Measurements from ENCODE around the gene SENP7. TPM values are rescaled to one million over a fixed set of nuclear protein-coding genes. Genes with fewer than 3 reads are reported as not detected.
"Not testable (repeated sequence)": the region's sequence is repeated elsewhere in the genome, so short reads cannot be mapped to it uniquely, and the experiment has no call there.

Gene SENP7
- total RNA-seq, 1 donor from 2014 or later = 17.9 TPM

DNA sequence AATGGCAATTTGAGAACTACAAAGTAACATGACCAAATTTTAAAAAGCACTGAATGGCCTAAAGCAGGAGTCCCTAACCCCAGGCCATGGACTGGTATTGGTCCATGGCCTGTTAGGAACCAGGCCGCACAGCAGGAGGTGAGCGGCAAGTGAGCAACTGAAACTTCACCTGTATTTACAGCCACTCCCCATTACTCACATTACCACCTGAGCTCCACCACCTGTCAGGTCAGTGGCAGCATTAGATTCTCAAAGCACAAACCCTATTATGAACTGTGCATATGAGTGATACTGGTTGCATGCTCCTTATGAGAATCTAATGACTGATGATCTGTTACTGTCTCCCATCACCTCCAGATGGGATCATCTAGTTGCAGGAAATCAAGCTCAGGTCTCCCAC is 48.8 kb downstream of the SENP7 start:
- Histone ChIP-seq H3K4me1 (no peaks in the 10 kb centered on the region), H3K4me3 (no peak overlapping the region), H3K27me3 (no peaks in the 10 kb centered on the region), H3K9me3 (no peaks in the 10 kb centered on the region), H3K27ac (no peak overlapping the region), H3K36me3 (no peaks in the 10 kb centered on the region)
- intact Hi-C loops (cut with DNase I) = no loop called here
- no peak for DNase-seq (ENCODE audit: extremely low spot score in 2 of 2)
- TF ChIP-seq POLR2AphosphoS5 (IDR thresholded peaks at IDR 0.05; ENCODE audit: insufficient read depth in 1 of 2, low read depth in 1 of 2) = no peak
- no peak for TF ChIP-seq POLR2A (IDR thresholded peaks at IDR 0.05)
- TF ChIP-seq, protein P1, sequence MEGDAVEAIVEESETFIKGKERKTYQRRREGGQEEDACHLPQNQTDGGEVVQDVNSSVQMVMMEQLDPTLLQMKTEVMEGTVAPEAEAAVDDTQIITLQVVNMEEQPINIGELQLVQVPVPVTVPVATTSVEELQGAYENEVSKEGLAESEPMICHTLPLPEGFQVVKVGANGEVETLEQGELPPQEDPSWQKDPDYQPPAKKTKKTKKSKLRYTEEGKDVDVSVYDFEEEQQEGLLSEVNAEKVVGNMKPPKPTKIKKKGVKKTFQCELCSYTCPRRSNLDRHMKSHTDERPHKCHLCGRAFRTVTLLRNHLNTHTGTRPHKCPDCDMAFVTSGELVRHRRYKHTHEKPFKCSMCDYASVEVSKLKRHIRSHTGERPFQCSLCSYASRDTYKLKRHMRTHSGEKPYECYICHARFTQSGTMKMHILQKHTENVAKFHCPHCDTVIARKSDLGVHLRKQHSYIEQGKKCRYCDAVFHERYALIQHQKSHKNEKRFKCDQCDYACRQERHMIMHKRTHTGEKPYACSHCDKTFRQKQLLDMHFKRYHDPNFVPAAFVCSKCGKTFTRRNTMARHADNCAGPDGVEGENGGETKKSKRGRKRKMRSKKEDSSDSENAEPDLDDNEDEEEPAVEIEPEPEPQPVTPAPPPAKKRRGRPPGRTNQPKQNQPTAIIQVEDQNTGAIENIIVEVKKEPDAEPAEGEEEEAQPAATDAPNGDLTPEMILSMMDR (IDR thresholded peaks at IDR 0.05) = no peak

- Histone ChIP-seq H3K27me3 (no peaks in the 10 kb centered on the region), H3K4me1 (no peaks in the 10 kb centered on the region), H3K27ac (no peak overlapping the region), H3K36me3 (peaks cover 0 to 4% of the 10 kb centered on the region in 2 donors), H3K4me3 (no peak overlapping the region), H3K9me3 (no peaks in the 10 kb centered on the region)
- TF ChIP-seq, protein P1 (IDR thresholded peaks at IDR 0.05) = no peak
- TF ChIP-seq POLR2AphosphoS5 (IDR thresholded peaks at IDR 0.05; ENCODE audit: insufficient read depth in 1 of 2, low read depth in 1 of 2) = no peak
- no peak for TF ChIP-seq POLR2A (IDR thresholded peaks at IDR 0.05)
- intact Hi-C loops (cut with DNase I) = no loop called here
- DNase-seq (ENCODE audit: extremely low spot score in 2 of 2) = no peak
Measured at GRCh38 chr3:101461451-101461850, 51.6 kb downstream of the SENP7 start.

DNA sequence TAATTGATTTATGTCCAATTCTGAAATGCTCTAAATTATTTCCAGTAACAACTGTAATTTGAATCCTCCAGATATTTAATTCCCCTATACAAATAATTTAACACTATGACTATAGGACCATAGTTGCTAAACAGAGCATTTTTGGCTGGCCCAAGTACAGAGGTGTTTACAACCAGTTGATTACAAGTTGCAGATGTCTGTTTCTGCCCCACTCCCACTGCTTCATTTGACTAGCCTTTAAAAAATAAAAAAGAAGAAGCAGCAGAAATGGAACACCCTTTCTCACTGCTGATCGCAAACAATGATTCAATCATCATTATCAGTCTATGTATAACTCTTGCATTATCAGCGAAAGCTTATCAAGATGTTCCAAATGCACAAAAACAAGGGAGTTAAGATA is 54.6 kb downstream of the SENP7 start:
- Histone ChIP-seq H3K36me3 (peaks cover 0 to 4% of the 10 kb centered on the region in 2 donors), H3K9me3 (no peaks in the 10 kb centered on the region), H3K27me3 (no peaks in the 10 kb centered on the region), H3K4me3 (no peak overlapping the region), H3K4me1 (no peaks in the 10 kb centered on the region), H3K27ac (no peak overlapping the region)
- TF ChIP-seq, protein P1 (IDR thresholded peaks at IDR 0.05) = no peak
- no peak for TF ChIP-seq POLR2A (IDR thresholded peaks at IDR 0.05)
- DNase-seq (ENCODE audit: extremely low spot score in 2 of 2) = no peak
- intact Hi-C loops (cut with DNase I) = no loop called here

DNA sequence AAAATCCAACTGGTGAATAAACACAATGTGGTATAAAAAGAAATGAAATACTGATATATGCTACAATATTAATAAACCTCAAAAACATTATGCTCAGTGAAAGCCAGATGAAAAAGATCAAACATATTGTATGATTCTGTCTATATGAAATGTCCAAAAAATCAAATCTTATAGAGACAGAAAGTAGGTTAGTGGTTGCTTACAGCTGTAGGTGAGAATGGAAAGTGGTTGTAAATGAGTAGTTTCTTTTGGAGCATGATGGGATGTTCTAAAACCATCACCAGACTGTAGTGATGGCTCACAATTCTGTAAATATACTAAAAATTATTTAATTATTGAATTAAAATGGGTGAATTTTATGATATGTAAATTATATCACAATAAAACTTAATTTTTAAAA is 58.4 kb downstream of the SENP7 start:
- Histone ChIP-seq H3K27me3 (no peaks in the 10 kb centered on the region), H3K4me1 (no peaks in the 10 kb centered on the region), H3K4me3 (no peak overlapping the region), H3K36me3 (peaks cover 0 to 4% of the 10 kb centered on the region in 2 donors), H3K27ac (no peak overlapping the region), H3K9me3 (no peaks in the 10 kb centered on the region)
- TF ChIP-seq, protein P1 (IDR thresholded peaks at IDR 0.05) = no peak
- TF ChIP-seq POLR2AphosphoS5 (IDR thresholded peaks at IDR 0.05; ENCODE audit: insufficient read depth in 1 of 2, low read depth in 1 of 2) (no peak), POLR2A (IDR thresholded peaks at IDR 0.05) (no peak)
- intact Hi-C loops (cut with DNase I) = no loop called here
- no peak for DNase-seq (ENCODE audit: extremely low spot score in 2 of 2)

DNA sequence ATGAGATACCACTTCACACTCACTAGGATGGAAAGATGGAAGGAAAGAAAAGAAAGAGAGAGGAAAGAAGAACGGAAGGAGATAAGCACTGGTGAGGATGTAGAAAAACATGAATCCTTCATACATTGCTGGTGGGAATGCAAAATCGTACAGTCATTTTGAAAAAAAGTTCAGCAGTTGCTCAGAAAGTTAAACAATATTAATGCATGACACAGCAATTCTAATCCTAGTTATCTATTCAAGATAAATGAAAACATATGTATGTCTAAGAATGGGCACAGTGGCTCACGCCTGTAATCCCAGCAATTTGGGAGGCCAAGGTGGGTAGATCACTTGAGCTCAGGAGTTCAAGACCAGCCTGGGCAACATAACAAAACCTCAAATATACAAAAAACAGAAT is 59.1 kb downstream of the SENP7 start:
- Histone ChIP-seq H3K4me3 (no peak overlapping the region), H3K4me1 (no peaks in the 10 kb centered on the region), H3K36me3 (peaks cover 0 to 4% of the 10 kb centered on the region in 2 donors), H3K9me3 (no peaks in the 10 kb centered on the region), H3K27me3 (no peaks in the 10 kb centered on the region), H3K27ac (no peak overlapping the region)
- no peak for DNase-seq (ENCODE audit: extremely low spot score in 2 of 2)
- intact Hi-C loops (cut with DNase I) = no loop called here
- no peak for TF ChIP-seq POLR2AphosphoS5 (IDR thresholded peaks at IDR 0.05; ENCODE audit: insufficient read depth in 1 of 2, low read depth in 1 of 2)

GRCh38 chr3:101438641-101439040 is 74.4 kb downstream of the SENP7 start:
- H3K27ac ChIP-seq; H3K4me3 ChIP-seq; H3K9me3 ChIP-seq; H3K27me3 ChIP-seq; intact Hi-C loops (cut with DNase I); DNase-seq (ENCODE audit: extremely low spot score in 2 of 2); H3K36me3 ChIP-seq; H3K4me1 ChIP-seq: not testable (repeated sequence)

Data from vagina (tissue), 2 donors.